OCI-LY7 (cell line): Measurements from ENCODE around the gene OR9A2.

Experiments used
- CTCF ChIP-seq: fragments of 200-600 bp; sonication (generic); conservative IDR thresholded peaks from 2 replicates; pipeline ENCODE4 v1.5.1; 2014; ENCODE audit warnings: mild to moderate bottlenecking, antibody characterized with exemption, low read length, moderate library complexity, mixed read lengths
- EZH2phosphoT487 ChIP-seq: fragments of 200-600 bp; sonication (generic); IDR thresholded peaks from 2 replicates; pipeline ENCODE4 v1.6.1; 2018; ENCODE audit warnings: low read depth, borderline replicate concordance, mild to moderate bottlenecking, mixed run types, antibody characterized with exemption, low read length, moderate library complexity, mixed read lengths

DNA sequence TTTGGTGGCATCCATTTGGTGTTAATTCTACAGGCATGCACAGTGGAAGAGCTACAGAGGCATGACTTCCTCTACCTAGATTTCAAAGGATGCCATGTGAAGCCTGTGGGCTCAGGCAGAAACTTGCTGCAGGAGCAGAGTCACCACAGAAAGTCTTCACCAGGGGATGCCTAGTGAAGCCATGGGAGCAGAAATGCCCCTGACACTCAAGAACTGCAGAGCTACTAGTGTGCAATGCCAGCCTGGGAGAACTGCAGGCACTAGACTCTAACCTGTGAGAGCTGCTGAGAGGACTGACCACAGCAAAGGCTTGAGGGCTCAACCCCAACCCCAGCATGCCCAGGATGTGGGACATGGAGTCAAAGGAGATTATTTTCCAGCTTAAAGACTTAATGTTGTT lies 3.9 kb downstream of the OR9A2 start:
- TF ChIP-seq CTCF (no peak), EZH2phosphoT487 (no peak)
